Dedifferentiated amniotic fluid mesenchymal stem cell (primary cell): ENCODE results near the gene SNRNP35.
A peak's percentile ranks its signal among the peaks of the same experiment; 100 is the strongest.
"Not testable (repeated sequence)": the region's sequence is repeated elsewhere in the genome, so short reads cannot be mapped to it uniquely, and the experiment has no call there.

ENCODE experiments used
- DNase-seq: peaks from one replicate; pipeline ENCODE4 v3.0.0-alpha.2; 2016; ENCODE audit errors: extremely low spot score

The SNRNP35 gene

DNA sequence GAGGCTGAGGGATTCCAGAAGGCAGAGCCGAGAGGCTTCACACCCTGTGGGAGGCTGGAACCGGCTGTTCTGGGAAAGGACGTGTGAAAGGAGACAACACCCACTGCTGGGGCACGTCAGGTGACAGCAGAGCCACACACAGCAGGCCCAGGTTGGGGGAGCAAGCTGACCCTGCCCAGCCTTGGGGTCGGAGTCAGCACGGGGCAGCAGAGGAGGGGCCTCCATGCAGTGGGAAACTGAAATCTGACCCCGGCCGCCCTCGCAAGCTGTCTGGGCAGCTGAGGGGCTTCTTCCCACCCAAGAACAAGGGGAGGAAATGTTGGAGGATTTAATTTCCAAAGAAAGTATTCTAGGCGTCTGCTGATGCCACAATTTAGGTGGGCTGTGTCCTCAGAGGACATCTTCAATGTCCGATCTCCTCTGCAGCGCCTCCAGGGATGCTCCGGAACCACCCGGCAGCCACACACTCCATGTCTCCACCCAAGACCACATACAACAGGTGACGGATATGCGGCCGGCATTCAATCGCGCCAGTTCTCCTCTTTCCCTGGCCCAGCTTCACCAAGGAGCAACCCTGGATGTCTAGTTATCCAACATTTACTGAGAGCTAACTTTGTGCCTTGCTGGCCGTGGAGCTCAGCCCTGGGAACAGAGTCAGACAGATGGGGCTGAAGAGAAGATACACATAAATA is 30.7 kb downstream of the SNRNP35 start:
- DNase-seq = no peak

DNA sequence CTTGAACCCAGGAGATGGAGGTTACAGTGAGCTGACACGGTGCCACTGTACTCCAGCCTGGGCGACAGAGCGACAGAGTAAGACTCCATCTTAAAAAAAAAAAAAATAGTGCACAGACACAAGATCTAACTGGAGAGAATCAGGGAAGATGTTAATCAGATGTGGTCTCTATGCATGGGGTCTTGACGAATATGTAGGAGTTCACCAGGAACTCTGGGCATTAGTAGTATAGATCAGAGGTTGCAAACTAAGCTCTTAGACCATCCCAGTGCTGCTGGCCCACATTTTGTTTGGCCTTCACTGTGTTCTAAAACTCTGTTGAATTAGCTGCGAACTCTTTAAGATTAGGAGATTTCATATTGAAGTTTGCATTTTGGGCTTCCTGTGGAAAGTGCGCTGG is 31.6 kb downstream of the SNRNP35 start:
- no peak for DNase-seq

DNA sequence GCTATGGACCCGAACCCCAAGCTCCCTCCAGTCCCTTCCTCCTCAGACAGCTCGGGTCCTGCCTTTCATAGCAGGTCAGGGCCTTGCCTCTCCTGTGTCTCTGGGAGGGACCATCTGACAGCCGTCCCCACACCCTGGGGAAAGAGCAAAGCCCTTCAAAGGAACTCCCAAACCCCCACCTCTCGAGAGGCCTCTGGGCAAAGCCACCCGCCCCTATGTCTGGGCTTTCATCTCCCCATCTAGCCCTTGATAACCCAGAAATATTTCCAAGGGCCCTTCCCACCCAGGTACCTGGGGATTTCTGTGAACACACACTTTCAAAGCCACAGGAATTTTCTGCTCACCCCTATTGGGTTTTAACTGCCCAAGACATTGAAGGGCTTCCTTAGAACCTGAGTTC is 32.1 kb downstream of the SNRNP35 start:
- DNase-seq = no peak

DNA sequence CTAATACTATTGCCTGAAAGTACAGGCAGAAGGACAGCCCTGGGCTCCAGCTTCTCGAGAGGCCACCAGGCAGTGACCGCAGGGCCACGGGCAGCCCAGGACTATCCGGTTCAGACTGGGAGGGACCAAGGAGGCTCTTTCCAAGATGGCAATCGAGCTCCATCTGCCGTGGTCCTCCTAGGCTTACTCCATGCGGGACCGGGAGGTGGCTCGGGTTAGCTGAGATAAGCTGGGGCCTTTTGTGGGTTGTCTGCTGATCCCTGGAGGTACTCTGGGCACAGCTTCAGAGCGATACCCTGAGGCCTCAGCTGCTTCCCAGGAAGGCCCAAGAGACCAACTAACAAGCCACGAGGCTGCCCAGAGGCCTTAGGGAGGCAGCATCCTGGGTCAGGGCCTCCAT is 33.1 kb downstream of the SNRNP35 start:
- no peak for DNase-seq

DNA sequence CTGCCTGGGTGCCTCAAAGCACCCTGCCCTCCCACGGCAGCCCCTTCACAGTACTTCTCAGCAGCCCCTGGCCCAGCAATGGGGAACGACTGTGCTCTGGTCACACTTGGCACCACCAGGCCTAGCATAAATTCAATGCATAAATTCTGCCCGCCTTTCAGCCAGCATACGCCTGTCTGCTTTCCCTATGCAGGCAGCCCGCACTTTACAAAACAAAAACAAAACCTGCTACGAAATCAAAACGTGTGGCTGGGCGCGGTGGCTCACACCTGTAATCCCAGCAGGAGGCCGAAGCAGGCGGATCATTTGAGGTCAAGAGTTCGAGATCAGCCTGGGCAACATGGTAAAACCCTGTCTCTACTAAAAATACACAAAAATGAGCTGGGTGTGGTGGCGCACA is 33.5 kb downstream of the SNRNP35 start:
- DNase-seq = no peak

DNA sequence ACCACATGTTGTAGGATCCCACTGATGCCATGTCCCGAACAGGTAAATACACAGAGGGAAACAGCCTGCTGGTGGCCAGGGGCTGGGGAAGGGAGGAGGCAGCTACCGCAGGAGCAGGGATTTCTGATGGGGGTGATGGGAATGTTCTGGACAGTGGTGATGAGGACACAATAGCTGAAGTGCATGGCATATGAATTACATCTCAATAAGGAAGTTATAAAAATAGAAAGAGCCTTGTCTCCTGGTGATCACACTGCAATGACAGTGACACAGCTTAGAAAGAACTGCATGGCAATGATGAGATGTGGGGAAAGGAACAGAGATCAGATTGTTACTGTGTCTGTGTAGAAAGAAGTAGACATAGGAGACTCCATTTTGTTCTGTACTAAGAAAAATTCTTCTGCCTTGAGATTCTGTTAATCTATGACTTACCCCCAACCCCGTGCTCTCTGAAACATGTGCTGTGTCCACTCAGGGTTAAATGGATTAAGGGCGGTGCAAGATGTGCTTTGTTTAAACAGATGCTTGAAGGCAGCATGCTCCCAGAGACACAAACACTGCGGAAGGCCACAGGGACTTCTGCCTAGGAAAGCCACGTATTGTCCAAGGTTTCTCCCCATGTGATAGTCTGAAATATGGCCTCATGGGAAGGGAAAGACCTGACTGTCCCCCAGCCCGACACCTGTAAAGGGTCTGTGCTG is 34.5 kb downstream of the SNRNP35 start:
- DNase-seq = not testable (repeated sequence)

DNA sequence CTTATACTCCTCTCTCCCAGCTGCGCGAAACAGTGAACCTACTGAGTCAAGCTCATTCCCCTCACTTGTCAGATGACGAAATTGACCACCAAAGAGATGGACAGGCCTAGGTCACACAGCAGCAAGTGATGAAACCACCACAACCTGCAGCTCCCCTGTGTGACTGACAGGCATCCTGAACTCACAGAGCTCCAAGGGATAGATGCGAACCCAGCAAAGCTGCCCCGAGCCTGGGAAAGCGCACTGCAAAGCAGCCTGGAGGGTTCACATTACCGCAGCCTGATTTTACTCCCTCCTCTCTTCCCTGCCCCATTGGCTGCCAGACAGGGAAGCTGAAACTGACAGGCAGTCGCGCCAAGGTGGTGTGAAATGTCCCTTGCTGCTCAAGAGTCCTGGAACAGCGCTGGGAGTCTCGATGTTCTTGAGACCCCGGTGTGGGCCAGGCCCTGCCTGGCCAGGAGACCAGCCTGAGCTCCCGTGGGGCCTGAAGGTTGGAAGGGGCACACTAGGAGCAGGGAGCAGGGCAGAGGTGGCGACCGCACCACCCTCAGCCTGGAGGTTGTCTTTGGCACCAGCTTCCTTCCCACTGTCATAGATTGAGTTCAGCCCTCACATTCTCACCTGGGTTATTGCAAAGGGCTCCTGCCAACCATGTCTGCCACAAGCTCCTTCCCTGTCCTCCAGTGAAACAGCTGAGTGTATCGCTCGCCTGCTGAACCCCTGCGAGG is 36.3 kb downstream of the SNRNP35 start:
- no peak for DNase-seq

DNA sequence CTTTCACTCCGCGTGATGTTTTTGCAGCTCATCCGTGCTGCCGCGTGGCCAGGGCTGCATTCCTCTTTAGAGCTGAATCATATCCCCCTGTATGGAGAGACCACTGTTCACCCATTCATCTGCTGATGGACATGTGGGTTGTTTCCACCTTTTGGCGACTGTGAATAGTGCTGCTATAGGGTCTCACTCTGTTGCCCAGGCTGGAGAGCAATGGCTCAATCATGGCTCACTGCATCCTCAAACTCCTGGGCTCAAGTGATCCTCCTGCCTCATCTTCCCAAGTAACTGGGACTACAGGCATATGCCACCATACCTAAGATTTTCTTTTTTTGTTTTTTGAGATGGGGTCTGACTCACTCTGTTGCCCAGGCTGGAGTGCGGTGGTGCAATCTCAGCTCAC is 39.1 kb downstream of the SNRNP35 start:
- DNase-seq = no peak

DNA sequence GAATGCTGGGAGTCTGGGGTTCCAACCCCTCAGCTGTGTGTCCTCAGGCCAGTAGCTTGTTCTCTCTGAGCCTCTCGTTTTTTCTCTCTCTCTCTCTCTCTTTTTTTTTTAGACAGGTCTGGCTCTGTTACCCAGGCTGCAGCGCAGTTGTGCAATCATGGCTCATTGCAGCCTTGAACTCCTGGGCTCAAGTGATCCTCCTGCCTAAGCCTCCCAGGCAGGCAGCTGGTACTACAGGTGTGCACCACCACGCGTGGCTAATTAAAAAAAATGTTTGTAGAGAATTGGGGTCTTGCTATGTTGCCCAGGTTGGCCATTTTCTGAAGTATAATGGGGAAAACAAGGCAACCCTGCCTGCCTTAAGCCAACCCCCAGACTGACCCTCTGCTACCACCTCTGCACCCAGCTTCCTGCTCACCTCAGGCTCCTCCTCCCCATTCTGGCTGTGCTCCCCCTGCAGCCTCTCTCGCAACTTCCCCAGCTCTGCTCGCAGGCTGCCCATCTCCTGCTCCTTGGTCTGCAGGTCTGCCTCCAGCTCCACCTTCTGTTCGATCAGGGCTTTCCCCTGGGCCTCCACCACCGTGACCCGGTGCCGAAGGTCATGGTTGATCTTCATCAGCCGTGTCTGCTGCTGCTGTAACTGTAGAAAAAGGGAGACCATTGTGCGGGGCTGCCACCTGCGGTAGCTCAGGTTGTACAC is 40.3 kb downstream of the SNRNP35 start:
- no peak for DNase-seq

DNA sequence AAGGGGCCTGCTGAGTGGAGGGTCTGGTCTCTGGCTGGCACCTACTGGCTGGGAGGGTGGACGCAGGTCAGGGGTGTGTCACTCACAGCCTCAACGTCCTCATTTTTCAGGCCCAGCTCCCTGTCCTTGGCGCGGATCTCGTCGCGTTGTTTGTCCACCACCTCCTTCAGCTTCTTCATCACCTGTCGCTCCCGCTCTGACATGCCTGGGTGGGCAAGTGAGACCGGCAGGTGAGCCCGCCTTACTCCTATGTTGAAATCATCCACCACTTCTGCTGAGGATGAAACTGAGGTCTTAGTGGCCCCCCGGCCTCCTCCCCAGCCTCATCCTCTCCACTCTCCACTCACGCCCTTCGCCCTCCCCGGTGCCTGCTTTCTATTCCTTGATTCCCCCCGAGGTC is 41.4 kb downstream of the SNRNP35 start:
- no peak for DNase-seq

DNA sequence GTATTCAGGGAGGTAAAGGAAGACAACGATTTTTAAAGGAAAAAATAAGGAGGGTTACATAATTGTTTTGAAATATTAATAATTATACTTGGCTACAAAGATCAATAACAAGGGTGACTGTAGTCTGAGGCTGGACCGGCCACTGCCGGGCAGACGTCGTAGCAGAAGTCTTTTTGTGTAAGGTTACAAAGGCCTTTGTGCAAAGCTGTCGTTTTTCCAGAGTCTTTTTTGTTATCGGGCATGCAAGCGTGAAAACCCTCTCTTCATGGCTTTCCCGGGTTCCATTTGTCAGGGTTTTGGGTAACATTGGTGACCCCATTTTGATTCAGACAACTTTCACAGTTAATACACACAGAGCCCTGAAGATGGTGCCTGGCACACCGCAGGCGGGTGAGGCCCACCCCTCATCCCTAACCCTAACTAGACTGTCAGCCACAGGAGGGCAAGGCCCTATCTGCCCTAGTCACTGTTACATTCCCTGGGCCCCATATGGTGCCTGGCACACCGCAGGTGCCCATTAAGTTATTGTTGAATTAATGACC is 44.3 kb downstream of the SNRNP35 start:
- no peak for DNase-seq

DNA sequence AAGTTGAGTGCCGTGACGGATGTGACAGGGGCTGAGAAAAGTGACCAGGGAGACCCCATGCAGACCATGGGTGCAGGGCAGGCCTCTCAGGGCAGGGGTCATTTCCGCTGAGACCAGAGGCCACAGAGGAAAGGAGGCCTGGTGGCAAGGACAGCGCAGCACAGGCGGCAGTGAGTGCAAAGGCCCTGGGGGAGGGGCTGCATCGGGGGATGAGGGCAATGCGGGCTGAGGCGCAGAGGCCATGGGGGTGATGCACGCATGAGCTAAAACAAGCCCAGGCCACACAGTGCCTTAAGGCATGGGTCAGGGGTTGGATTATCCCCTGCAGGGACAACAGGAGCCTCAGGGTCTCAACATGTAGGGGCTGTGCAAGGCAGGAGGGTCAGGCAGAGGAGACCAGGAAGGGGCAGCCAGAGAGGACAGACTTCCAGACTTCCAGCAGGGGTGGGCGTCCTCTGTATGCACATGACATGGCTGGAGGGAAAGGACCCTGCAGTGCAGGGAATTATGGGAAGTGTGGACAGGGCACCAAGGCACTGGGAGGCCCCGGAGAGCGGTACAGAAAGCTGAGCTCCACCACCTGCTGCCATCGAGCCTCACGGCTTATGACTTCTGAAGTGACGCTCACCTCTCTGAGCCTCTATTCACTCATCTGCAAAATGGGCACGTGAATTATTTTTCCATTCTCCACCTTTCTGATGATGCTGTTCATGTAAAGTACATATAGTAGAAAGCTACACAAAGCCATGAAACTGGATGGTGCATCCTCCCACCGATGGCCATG is 48.3 kb downstream of the SNRNP35 start:
- no peak for DNase-seq

DNA sequence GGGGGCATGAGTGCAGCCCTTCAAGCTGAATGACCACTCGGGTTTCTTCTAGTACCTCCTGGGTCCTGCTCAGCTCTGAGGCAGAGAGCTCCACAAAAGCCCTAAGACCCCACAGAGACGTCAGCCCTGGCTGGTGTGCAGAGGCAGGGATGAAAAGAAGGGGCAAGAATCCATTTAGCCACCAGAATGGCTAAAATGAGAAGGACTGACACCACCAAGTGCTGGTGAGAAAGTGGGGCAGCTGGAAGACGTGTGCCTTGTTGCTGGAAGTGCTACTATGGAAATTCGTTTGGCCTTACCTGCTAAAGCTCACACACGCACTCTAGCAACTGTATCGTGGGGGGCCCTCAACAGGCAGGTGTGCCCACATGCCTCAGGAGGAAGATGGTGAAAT is 48.9 kb downstream of the SNRNP35 start:
- no peak for DNase-seq

DNA sequence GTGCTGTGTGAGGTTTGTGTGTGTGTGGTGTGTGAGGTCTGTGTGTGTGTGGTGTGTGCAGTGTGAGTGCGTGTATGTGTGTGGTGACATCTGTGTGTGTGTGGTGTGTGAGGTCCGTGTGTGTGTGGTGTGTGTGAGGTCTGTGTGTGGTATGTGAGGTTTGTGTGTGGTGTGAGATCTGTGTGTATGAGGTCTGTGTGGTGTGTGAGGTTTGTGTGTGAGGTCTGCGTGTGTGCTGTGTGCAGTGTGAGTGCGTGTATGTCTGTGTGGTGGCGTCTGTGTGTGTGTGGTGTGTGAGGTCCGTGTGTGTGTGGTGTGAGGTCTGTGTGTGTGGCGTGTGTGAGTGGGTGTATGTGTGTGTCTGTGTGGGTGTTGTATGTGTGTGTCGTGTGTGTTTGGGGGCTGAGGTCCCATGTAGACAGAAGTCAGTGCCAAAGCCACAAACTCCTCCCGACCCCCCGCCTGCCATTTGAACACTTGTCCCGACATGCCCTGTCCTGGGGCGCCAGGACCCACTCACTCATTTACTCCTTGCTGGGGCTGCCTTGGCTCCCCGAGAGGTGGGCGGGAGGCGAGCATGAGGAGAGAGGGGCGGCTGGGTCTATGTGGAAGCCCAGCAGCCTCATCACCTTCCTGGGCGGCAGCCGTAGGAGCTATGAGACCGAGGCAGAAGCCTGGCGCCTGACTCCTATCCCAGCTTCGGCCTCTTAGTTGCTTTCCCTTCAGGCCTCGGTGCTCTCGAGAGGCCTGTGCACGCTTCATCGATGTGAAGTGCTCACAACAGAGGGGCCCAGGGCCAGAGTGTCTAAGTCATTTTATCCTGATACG is 55.1 kb downstream of the SNRNP35 start:
- no peak for DNase-seq

DNA sequence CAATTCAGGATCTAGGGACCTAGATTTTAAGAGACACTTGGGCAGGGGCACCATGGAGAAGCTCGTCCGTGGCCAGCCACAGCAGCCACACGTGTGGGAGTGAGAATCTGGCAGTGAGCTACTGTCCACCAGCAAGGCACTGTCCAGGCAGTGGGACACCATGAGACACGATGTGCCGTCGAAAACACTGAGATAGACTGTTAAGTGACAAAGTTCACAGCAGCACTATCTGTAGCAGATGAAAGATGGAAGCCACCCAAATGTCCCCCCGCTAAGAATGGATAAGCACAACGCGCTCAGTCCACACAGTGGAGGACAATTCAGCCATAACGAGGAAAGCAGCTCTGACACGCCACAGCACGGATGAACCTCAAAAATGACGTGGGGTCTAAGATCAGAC is 55.9 kb downstream of the SNRNP35 start:
- no peak for DNase-seq

DNA sequence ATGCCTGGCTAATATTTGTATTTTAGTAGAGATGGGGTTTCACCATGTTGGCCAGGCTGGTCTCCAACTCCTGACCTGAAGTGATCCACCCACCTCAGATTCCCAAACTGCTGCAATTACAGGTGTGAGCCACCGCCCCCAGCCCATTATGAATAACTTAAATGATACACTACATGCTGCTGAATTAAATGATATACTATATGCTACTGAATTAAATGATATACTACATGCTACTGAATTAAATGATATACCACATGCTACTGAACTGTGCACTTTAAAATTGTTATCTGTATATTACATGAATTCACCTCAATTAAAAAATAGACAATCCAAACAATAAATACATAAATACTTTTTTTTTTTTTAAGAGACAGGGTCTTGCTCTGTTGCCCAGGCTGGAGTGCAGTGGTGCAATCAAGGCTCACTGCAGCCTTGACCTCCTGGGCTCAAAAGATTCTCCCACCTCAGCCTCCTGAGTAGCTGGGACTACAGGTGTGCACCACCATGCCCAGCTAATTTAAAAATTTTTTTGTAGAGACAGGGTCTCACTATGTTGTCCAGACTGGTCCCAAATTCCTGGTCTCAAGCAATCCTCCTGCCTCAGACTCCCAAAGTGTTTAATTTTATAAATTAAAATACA is 56.8 kb downstream of the SNRNP35 start:
- not testable (repeated sequence) for DNase-seq

DNA sequence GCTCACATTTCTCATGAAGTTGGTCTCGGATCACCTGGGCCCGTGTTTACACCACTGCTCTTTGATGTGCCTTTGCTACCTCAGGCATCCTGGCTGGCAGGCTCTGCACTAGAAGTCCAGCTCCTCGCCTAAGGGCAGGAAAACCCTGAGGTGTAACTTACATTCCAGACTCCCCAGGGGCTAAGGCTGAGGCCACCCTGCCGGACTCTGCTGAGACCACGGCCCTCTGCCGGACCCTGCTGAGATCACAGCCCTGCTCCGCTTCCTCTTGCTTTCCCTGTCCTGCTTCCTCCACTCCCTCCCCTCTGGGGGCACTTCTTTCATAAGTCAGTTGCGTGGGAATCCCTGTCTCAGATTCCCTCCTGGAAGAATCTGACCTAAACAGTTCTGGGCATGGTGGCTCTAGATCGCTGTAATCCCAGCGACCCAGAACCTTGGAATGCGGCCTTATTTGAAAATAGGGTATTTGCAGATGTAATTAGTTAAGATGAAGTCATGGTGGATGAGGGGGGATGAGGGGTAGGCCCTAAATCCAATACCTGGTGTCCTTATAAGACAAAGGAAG is 58.4 kb downstream of the SNRNP35 start:
- DNase-seq = peak; percentile 28
